Right forelimb (tissue), 1 donor: ENCODE results near the gene BPGM.
"Not testable (repeated sequence)": the region's sequence is repeated elsewhere in the genome, so short reads cannot be mapped to it uniquely, and the experiment has no call there.

Source experiments
- DNase-seq: peaks from one replicate; pipeline ENCODE4 v3.0.0-alpha.2; 2018

The BPGM gene

DNA sequence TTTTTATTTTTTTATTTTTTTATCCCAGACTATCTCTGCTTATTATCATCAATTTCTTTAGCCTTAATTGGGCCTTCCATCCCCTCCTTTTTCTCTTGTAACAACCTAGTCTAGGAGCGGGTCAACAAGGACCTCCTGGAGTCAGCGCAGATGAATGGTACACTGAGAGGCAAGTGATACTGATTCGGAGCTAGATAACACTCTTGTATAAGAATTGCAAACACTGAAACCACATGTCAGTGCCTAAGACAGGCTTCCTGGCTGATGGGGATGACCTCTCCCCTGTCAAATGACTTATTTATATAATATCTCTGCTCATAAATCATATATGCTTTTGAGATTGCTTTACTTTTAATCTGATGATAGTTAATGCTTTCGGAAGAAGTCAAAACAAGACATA is 22.7 kb downstream of the BPGM start:
- DNase-seq: no peak

DNA sequence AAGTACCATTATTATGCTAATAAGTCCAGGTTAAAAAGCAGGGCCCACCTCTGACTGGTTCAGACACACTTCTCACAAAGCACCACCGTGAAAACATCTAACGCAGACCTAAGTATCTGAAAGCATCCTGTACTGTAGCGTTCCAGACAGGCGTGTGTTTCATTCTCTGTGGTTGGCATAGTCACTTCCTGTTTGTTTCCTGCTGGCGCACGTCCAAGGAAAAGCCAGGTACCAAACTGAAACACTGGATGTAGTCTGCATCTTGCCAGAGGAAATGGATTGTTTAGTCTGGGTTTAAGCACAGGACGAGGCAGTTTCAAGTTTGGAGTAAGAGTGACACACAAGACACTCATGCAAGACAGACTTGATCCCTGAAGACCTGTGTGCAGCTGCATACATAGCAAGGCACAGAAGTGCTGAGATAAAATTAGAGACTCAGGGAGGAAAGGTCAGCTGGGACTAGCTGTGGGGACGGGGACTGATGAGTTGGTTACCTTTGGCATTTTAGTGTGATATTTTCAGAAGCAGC is 23.3 kb downstream of the BPGM start:
- no peak for DNase-seq

DNA sequence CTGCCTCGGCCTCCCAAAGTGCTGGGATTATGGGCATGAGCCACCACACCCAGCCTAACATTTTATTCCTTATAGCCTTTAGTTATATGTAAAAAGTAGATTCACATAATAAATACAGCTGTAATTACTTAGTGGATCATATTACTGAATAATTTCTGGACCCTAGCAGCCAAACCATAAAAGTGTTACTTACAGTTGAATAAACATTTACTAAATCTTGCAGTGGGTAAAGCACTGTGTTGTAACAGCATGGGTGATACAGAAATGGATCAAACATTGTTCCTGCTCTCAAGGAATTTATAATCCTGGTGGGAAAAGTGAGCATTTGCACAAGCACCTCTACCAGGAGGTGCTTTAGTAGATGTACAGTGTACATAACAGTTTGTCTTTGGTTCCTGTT is 25.0 kb downstream of the BPGM start:
- DNase-seq: no peak

DNA sequence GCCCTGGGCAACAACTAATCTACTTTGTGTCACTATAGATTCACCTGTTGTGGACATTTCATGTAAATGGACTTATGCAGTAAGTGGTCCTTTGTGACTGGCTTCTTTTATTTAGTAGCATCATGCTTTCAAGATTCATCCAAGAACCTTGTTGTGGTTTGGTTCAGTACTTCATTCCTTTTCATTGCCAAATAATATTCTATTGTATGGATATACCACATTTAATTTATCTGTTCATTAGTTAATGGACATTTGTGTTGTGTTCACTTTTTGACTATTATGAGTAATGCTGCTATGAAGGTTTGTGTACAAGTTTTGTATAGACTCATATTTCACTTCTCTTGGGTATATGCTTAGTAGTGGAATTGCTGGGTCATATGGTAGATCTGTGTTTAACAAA is 27.8 kb downstream of the BPGM start:
- no peak for DNase-seq

DNA sequence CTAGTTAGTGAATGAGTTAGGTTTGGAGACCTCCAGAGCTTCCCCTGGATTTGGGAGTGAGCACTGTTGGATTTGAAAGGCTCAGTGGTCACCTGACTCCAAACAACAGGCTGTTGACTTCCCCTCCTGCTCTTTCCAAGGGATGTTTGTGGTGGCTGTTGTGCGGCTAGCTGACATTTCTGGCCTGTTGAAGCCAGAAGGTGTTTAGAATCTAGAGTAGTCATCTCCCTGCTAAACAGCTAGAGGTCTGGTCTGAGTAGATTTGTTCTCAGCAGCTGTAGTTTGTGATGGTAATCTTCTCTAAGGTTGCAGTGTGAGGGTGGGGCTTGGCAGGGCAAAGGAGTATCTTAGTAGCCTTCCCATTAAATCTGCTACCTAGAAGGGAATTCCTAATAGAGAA is 30.1 kb downstream of the BPGM start:
- DNase-seq: no peak

DNA sequence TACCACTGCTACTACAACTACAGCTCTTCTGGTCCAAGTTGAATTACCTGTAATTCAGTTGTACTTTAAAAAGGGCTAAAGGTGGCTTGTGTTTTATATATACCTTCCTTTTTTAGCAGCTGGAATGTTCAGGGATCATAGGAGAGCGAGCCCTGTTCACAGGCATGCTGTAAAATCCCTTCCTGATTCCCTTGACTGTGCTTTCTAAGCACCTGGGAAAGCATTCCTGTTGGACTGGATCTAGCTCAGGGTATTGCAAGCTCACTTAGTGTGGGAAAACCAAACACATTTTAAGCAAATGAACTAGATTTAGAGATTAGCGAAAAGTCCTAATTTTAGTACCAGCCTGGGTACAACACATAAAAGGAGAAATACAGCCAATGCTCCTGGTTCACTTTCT is 31.5 kb downstream of the BPGM start:
- no peak for DNase-seq

DNA sequence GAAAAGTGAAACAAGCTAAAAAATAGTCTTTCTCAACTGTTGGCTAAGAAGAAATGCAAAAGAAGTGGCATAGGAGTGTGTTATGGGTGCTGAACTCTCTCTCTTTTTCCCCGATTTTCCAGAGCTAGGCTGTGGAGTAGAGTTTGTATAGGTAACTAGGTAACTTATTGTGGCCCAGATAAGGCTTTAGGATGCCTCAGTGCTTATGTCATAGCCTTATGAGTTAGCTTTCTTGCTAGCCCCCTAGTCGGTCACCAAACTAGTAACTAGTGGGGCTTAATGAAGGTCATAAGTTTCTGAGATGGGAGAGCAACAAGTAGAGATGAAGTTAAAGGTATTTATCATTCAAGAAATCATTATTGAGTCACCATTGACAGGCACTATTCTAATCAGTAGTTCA is 32.4 kb downstream of the BPGM start:
- no peak for DNase-seq

DNA sequence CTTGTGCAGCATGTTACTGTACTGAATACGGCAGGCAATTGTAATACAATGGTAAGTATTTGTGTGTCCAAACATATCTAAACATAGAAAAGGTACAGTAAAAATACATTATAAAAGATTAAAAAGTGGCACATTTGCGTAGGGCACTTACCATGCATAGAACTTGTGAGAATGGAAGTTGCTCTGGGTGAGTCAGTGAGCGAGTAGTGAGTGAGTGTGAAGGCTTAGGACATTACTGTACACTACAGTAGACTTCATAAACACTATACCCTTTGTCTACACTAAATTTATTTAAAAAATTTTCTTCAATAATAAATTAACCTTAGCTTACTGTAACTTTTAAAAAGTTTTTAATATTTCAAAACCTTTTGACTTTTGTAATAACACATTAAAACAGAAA is 37.5 kb downstream of the BPGM start:
- DNase-seq: no peak

DNA sequence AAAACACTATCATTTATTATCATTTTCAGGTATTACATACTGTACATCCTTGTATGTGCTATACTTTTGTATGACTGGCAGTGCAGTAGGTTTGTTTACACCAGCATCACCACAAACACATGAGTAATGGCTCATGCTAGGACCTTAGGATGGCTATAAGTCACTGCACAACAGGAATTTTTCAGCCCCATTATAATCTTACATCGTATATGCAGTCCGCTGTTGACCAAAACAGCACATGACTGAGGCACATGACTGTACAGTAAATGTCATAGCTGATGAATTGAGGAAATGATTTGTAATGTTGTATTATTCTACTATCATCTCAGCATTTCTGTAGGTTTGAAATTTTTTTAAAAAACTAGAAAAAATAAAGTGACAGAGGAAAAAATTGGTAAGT is 38.6 kb downstream of the BPGM start:
- no peak for DNase-seq

DNA sequence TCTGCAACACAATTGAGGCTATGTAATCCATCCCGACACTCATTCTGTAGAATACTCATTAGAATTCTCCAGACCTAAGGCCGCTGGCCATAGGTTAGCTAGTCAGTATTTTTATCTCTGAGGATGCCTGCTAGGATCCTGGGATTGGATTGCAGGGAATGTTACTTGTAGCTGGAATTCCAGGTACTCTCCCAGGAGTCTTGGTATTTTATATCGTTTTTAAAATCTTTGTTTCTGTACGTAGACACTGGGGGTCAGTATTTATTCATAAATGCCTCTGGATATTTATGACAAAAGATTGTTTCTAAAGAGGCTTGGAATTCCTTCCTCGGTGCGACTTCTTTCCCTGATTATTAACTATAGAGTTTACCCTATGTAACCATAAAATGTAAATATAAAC is 40.1 kb downstream of the BPGM start:
- DNase-seq: no peak

DNA sequence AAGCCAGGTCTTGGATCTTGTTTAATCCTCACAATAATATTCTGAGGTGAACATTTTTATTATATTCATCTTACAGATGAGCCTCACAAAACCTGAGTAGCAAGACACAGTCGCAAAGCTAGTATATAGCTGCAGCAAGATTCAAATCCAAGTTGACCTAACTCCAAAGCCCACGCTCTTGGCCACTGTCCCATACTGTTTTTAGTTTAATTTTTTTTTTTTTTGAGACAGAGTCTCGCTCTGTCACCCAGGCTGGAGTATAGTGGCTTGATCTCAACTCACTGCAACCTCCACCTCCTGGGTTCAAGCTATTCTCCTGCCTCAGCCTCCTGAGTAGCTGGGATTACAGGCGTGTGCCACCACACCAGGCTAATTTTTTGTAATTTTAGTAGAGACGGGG is 42.9 kb downstream of the BPGM start:
- not testable (repeated sequence) for DNase-seq

DNA sequence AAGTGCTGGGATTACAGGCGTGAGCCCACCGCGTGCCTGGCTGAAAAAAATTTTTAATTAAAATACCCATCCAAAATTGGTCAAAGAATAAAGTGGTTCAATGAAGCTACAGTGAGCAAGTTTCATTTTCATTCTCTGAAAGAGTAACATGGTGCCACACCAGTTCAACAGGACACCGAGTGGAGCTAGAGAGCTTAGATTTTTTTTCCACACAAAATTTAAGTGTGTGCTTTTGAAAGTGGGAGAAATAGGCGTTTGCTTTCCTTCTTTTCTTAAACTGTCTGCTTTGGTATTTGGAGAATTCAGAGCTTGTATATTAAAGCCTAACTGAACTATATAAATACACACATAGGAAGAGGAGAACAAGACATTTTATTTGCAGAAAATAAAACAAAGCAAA is 43.4 kb downstream of the BPGM start:
- DNase-seq: no peak

DNA sequence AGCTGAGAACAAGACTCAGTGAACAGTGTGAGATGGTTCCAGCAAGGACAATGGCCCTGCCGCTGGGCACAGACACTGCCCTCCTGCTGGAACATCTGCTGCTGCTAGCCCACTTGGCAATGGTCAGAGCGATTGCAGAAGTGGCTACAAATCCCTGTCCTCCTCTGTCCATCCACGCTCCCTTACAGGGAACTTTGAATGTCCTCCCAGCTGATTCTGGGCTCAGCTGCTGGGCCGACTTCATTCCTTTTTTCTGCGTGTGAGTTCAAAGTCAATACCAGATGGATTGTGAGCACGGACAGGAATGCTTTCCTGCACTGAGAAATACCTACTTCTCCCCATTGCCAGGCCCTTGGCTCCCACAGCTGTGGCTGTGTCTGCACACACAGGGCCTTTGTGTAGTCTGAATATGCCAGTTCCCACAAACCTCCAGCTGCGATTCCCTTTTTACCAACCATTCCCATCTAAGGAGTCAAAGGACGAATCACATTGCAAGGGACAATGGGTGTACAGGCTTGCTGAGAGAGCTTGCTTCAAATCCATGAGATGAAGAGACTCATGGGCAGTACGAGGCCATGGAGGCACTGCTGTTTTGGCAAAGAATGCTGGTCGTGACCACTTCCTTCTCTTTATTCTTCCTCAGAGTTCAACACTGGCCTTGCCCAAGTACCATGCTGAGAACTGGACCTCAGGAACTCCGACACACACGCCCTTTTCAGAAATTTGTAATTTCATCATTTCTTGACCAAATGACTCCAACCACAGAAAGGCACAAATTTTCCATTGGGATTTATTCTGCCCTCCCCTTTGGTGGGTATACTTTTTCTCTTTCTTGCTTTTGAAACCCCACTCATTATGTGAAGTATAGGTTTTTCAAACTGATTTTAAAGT is 44.2 kb downstream of the BPGM start:
- DNase-seq: no peak

DNA sequence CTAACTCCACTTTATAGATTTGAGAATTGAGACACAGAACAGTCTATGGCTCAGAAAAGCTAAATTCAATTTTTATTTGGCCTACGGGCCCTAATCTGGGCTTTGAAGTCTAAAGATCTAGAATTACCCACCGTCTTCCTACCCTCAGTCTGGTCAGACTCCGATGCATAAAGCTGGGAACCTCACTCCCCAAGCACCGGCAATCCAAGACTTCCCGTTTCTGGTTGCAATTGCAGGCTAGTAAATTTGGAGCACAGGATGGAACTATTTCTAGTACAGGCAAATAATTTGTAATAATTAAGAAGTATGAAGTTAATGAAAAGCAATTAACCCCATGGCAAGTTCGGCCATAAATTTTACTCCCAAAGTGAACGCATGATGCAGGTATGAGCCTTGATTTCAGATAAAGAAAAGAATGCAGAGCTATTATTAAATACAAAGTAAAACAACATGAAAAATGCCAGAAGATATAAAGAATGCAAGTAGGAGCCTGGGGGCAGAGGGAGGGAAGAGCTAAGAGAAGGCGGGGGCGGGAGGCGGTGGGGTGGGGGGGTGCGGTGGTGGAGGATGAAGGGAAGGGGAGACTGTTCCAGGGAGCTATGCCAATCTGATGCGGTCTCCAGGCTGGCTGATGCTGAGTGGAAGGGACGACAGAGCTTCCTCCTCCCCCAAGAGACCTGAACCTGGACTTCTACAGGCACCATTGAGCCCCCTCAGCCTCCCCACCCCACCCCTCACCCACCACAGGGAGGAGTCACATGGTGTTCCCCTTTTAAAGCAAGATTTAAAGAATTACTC is 45.1 kb downstream of the BPGM start:
- DNase-seq: peak; percentile 56

DNA sequence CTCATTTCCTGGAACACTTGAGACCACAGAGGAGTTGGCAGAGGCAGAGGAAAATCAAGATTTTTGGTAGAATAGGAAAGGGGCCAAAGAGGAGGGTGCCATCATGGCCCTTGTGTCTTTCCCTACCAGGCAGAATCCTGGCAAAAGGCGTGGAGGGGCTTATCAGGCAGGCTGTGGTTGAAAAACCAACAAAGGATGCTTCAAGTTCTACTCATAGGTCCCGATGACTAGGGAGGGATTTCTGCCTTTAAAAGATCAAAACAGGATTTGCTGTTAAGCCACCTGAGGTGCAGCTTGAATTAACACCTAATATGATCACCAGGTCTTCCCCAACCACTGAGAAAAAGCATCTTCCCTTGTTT is 45.7 kb downstream of the BPGM start:
- no peak for DNase-seq

DNA sequence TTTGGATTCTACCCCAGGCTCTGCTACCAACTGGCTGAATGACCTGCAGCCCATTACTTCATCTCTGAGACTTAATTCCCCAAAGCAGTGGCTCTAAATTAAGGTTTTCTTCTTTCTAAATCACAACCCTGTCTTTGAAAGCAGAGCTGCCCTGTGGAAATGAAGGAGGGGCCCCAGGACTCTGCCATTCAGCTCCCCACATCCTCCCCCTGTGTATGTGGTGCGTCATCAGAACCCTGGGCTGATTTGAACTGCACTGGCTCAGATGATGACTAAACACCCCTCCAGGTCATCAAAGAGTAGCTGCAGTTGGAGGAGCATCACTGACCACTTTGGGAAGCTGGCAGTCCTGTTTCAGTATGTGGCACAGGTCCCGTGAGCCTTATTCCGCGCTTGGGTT is 46.6 kb downstream of the BPGM start:
- DNase-seq: no peak

DNA sequence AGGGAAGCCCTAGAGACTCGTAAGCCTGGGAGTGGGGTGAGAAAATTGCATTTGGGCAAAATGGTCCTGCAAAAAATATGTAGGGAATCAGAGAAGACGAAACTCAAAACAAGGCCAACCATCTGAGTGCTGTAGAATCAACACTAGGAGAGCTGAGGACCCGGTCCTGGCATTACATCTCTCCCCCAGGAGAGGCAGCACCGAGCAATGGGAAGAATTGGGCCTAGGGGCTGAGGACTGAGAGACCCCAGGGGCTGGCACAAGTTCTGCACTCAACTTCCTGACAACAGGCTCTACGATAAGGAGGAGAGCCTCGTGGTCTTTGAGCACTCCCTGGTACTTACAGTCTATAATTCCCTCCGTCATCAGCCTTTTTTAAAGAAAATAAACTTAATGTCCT is 47.6 kb downstream of the BPGM start:
- DNase-seq: no peak

DNA sequence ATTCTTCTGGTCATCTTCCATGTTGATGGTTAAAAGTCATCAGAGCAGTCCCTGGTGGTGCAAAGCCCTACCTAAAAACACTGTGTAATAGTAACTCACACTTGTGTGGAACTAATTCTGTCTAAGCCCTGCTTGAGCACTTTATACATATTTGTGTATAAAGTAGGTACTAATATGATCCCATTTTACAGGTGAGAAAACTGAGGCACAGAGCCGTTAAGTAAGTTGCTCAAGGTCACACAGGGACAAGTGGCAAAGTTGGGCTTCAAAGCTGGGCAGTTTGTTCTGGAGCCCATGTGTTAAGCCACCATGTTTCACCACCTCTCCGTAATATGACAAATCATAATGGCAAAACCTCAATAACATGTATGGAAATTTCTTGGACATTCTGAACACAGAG is 48.1 kb downstream of the BPGM start:
- DNase-seq: no peak

DNA sequence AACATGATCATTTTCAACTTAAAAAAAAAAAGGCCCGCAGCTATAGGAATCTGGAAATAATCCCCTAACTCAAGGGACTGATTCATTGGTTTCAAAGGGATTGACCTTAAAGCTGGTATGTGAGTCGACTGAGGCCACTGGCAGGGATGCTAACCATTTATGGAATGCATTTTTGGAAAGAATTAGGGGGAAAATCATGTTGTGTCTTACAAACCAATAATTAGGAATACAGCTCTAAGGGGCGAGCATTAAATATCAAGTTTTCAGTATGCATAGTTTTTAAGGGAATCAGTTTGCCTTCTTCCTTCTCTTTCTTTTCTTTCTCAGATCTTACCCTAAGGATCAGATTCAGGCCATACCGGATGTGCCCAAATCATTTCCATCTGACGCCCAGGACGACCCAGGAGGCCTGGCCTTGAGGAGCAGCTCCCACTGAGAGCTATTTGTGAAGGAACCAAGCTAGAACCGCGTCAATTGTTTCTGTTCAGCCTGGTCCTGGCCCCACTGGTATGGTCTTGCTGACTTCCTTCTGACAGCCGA is 48.7 kb downstream of the BPGM start:
- DNase-seq: no peak

DNA sequence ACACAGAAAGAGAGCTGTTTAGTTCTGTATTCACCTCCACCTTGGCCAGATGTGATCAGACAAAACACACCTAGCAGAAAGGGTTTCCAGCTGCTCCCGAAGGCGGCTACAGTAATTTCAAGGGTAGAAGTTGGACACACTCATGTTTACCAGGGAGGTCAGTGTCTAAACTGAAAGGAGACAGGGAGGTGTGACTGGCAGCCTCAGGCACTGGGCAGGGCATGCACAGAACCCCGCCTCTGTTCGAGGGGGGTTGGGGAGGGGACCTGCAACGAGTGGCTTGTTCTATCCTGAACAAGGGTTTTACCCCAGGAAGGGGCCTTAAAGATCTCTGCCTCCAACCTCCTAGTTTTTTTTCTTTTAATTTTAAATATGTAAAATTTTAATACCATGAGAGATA is 49.6 kb downstream of the BPGM start:
- DNase-seq: no peak

DNA sequence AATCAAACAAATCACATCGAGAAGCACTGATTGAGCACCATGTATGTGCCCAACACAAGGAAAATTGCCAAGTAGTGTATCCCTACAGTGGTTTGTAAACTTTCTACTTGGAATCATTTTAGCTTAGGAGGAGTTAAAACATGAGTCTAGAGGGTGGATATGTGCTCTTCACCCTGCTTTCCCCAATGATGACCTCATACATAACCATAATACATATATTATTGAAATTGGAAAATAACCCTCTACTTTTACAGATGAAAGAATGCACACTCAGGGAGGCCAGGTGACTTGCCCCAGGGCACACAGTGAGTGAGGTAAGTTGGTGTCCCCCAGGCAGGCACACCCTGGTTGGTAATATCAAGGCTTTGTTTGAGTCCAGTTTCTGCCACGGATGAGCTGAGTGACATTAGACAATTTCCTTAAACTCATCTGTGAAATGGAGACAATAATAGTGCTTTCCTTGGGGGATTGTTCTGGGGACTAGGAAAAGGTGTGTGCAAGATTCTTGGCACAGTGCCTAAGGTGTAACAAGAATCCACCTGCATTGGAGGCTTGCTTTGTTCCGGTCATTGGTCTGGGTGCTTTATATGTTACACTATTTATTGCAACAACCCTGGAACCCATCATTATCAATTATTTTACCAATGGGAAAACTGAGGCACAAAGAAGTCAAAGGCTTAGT is 50.7 kb downstream of the BPGM start:
- no peak for DNase-seq

DNA sequence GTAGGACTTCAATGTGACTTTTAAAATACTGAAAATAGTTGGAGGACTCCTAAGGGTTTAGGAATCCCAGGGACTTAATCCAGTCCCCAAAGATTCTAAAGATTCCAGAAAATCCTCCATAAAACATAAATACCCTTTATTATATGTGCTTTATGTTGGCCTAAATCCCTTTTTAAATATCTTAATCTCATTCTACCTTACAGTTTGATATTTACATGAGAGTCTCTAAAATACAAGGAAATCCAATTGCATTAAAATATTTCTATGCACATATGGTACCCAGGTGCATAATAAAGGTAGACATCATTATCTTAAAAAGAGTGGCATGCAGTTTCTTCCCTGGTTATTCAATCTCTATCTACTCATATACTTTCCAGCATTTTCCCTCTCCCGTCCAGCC is 51.8 kb downstream of the BPGM start:
- no peak for DNase-seq
